Measurements from ENCODE around the gene KRTAP5-11. TPM values are rescaled to one million over a fixed set of nuclear protein-coding genes. Genes with fewer than 3 reads are reported as not detected.

The KRTAP5-11 gene
- total RNA-seq, 4 donors from 2014 or later: not detected

DNA sequence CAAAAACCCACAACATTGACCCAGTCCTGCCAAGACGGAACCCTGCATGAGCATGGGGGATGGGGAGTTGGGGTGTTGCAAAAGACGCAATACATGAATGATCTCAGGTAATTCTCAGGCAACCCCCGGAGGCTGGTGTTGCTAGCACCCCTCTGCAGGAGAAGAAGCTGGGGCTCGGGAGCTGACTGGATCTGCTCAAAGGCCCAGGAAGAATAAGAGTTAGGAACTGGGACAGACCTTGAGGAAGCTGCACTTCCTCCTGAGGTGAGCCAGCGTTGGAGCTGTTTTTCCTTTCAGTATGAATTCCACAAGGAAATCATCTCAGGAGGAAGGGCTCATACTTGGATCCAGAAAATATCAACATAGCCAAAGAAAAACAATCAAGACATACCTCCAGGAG is 34.6 kb downstream of the KRTAP5-11 start, which contains the start of gene KRTAP5-9:
TSS of gene KRTAP5-9 (plus strand) at position 301 of the 400 bp plus-strand sequence. CDS start 238 bp downstream, outside the sequence.
- TF ChIP-seq, protein P1, sequence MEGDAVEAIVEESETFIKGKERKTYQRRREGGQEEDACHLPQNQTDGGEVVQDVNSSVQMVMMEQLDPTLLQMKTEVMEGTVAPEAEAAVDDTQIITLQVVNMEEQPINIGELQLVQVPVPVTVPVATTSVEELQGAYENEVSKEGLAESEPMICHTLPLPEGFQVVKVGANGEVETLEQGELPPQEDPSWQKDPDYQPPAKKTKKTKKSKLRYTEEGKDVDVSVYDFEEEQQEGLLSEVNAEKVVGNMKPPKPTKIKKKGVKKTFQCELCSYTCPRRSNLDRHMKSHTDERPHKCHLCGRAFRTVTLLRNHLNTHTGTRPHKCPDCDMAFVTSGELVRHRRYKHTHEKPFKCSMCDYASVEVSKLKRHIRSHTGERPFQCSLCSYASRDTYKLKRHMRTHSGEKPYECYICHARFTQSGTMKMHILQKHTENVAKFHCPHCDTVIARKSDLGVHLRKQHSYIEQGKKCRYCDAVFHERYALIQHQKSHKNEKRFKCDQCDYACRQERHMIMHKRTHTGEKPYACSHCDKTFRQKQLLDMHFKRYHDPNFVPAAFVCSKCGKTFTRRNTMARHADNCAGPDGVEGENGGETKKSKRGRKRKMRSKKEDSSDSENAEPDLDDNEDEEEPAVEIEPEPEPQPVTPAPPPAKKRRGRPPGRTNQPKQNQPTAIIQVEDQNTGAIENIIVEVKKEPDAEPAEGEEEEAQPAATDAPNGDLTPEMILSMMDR (IDR thresholded peaks at IDR 0.05): no peak
- TF ChIP-seq POLR2A (IDR thresholded peaks at IDR 0.05): no peak
- no peaks in the 10 kb centered on the region for H3K4me1 ChIP-seq

DNA sequence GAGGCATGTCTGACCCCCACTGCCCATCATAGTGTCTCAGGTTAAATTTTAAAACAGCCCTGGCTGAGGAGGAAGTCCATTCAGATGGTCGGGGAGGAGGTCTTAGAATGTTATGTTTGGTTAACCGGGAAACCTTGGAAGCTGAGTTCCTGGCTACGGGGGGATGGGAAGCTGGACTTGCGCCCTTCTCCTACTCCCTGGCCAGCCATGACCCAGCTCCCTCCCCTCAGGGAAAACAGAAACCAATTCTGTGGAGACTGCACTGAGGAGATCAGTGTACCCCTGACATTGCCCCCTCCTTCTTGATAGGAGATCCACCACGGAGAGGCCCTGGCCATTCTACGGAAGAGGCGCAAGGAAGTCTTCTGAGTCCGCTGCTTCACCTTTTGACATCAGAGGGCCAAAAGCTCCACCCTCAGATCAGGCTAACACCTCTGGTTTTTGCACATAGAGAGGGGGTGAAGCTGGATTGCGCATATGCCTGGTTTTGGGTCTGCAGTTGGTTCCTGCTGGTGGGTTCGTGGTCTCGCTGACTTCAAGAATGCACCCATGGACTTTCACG is 37.2 kb downstream of the KRTAP5-11 start:
- no peak for TF ChIP-seq POLR2A (IDR thresholded peaks at IDR 0.05)
- TF ChIP-seq, protein P1 (IDR thresholded peaks at IDR 0.05): no peak
- no peak for DNase-seq
- Histone ChIP-seq H3K4me3 (no peak overlapping the region), H3K9me3 (no peaks in the 10 kb centered on the region), H3K27me3 (no peaks in the 10 kb centered on the region), H3K4me1 (no peaks in the 10 kb centered on the region), H3K36me3 (no peaks in the 10 kb centered on the region), H3K27ac (no peak overlapping the region)

More for the DNA sequence above, 34.6 kb downstream of the KRTAP5-11 start, which contains the start of gene KRTAP5-9:
- Histone ChIP-seq H3K4me3 (no peak within 1 kb of the TSS), H3K9me3 (no peaks in the 10 kb centered on the region), H3K27me3 (no peaks in the 10 kb centered on the region), H3K27ac (no peak within 1 kb of the TSS), H3K36me3 (no peaks in the 10 kb centered on the region)
- DNase-seq: peak in 1 of 3 donors; percentile 7

DNA sequence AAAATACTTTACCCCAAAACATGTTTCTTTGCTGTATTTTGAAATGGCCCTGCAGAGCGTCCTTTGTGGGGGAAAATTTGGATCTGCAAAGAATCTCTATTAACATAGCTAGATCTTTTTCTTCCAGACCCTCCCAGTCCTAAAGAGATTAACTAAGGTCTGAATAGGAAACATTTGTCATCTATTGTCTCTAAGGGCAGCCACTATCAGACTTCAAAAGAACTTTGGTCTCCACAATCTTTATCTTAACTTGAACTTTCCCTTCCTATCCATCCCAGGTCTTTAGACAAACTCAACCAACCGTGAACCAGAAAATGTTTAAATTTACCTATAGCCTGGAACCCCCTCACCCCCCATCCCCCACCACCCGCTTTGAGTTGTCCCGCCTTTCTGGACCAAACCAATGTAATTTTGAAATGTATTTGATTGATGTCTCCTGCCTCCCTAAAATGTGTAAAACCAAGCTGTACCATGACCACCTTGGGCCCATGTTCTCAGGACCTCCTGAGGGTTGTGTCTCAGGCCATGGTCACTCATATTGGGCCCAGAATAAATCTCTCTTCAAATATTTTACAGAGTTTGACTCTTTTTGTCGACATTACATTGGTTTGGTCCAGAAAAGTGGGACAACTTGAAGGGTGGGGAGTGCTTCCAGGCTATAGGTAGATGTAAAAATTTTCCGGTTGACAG is 38.0 kb downstream of the KRTAP5-11 start:
- Histone ChIP-seq H3K4me3 (no peak overlapping the region), H3K27ac (no peak overlapping the region), H3K9me3 (no peaks in the 10 kb centered on the region), H3K36me3 (no peaks in the 10 kb centered on the region), H3K4me1 (no peaks in the 10 kb centered on the region), H3K27me3 (no peaks in the 10 kb centered on the region)
- no peak for DNase-seq
- TF ChIP-seq, protein P1 (IDR thresholded peaks at IDR 0.05): no peak
- no peak for TF ChIP-seq POLR2A (IDR thresholded peaks at IDR 0.05)

DNA sequence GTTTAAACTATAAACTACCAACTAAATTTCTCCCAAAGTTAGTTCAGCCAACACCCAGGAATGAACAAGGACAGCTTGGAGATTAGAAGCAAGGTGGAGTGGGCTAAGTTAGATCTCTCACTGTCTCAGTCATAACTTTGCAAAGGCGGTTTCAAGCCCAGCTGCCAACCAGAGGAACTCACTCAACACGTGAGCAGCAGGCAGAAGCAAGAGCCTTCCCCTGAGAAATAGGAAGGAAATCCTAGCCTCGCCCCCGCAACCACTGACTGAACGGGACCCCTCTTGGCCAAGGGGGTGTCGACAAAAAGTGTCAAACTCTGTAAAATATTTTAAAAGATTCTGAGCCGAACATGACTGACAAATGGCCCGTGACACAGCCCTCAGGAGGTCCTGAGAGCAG is 38.8 kb downstream of the KRTAP5-11 start:
- Histone ChIP-seq H3K4me1 (no peaks in the 10 kb centered on the region), H3K9me3 (no peaks in the 10 kb centered on the region), H3K27me3 (no peaks in the 10 kb centered on the region), H3K4me3 (no peak overlapping the region), H3K27ac (no peak overlapping the region), H3K36me3 (no peaks in the 10 kb centered on the region)
- no peak for DNase-seq
- TF ChIP-seq, protein P1 (IDR thresholded peaks at IDR 0.05): no peak
- TF ChIP-seq POLR2A (IDR thresholded peaks at IDR 0.05): no peak

DNA sequence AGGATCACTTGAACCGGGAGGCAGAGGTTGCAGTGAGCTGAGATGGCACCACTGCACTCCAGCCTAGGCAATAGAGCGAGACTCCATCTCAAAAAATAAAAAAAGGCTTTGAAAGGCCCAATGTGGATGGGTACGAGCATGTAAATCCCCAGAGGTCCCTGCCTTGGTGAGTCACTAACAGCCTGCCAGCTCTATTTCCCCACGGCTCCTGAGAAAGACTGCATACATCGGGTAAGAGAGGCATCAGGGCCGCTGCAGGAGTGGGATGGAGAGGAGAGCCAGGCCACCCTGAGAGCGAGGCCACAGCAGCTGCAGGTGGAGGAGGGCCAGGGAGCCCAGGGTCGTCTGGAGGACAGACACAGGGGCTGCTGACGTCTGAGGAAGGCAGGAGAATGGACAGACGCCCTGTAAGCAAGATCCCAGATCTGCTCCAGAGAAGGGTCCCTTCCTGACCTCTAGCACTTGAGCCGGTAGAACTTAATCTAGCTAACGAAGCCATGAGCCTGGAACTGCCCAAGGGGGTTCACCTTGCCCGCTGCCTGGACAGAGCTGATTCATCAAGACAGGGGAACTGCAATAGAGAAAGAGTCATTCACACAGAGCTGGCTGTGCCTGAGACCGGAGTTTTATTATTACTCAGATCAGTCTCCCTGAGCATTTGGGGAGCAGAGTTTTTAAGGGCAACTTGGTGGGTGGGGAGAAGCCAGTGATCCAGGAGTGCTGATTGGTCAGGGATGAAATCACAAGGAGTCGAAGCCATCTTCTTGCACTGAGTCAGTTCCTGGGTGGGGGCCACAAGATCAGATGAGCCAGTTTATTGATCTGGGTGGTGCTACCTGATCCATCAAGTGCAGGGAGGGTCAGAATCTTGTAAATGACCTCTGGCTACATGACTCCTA is 39.5 kb downstream of the KRTAP5-11 start:
- H3K27me3 ChIP-seq: no peaks in the 10 kb centered on the region
- no peak overlapping the region for H3K27ac ChIP-seq
- H3K4me3 ChIP-seq: no peak overlapping the region
- H3K9me3 ChIP-seq: no peaks in the 10 kb centered on the region
- no peak for DNase-seq
- no peaks in the 10 kb centered on the region for H3K36me3 ChIP-seq
- TF ChIP-seq POLR2A (IDR thresholded peaks at IDR 0.05): no peak
- TF ChIP-seq, protein P1 (IDR thresholded peaks at IDR 0.05): no peak
- no peaks in the 10 kb centered on the region for H3K4me1 ChIP-seq

Data from Peyer's patch (tissue), 4 donors.